Transverse colon (tissue), 4 donors: Measurements from ENCODE around the gene SPATA25. TPM values are rescaled to one million over a fixed set of nuclear protein-coding genes. Genes with fewer than 3 reads are reported as not detected.
A peak's percentile ranks its signal among the peaks of the same experiment; 100 is the strongest.

Experiments used
- DNase-seq: peaks from one replicate; pipeline ENCODE4 v3.0.0-alpha.2; 2019
- H3K27ac ChIP-seq, 4 donors: fragments of 200-600 bp; sonication (generic); 2 replicates each; pipeline ENCODE4 v1.5.1; 2016 to 2018; ENCODE audit warnings: inconsistent platforms in 4 of 4
- H3K27me3 ChIP-seq: fragments of 200-600 bp; sonication (generic); 2 replicates; pipeline ENCODE4 v1.5.1; 2017; ENCODE audit warnings: inconsistent platforms
- H3K36me3 ChIP-seq, 4 donors: fragments of 200-600 bp; sonication (generic); 2 replicates each; pipeline ENCODE4 v1.5.1; 2017 to 2019; ENCODE audit warnings: inconsistent platforms in 4 of 4
- H3K4me1 ChIP-seq, 4 donors: fragments of 200-600 bp; sonication (generic); 2 replicates each; pipeline ENCODE4 v1.5.1; 2017 to 2020; ENCODE audit warnings: inconsistent platforms in 4 of 4
- H3K4me3 ChIP-seq, 4 donors: fragments of 200-600 bp; sonication (generic); 1 replicate in 1 of 4; 2 replicates in 3 of 4; pipeline versions ENCODE4 v1.5.1 to v1.6.1; 2017 to 2019; ENCODE audit warnings: inconsistent platforms in 4 of 4
- H3K9me3 ChIP-seq, 2 donors: fragments of 200-600 bp; sonication (generic); 2 replicates each; pipeline ENCODE4 v1.5.1; 2017 to 2019; ENCODE audit warnings: inconsistent platforms in 2 of 2
- EP300 ChIP-seq: sonication (generic); formaldehyde crosslinking; IDR thresholded peaks from one replicate; pipeline ENCODE4 v1.6.1; 2017; ENCODE audit warnings: antibody characterized with exemption, low read depth
- POLR2A ChIP-seq: fragments of 450-650 bp; IDR thresholded peaks from one replicate; pipeline ENCODE4 v1.6.1; 2016; ENCODE audit warnings: antibody characterized with exemption, mild to moderate bottlenecking, moderate library complexity
- POLR2AphosphoS5 ChIP-seq, 3 donors: sonication (generic); formaldehyde crosslinking; IDR thresholded peaks; one replicate each; pipeline ENCODE4 v1.6.1; 2016; ENCODE audit warnings: antibody characterized with exemption in 3 of 3
- WGBS, 2 donors: methylation state at CpG; one replicate each; pipeline ENCODE4 v1.1.5; 2018; ENCODE audit warnings: low coverage in 1 of 2; 5-methylcytosine and 5-hydroxymethylcytosine counted together
- in situ Hi-C, 4 donors: fragments of 200-750 bp; cut with MboI; loops; one replicate each; pipeline versions ENCODE4 v1.15.0 to v1.15.1; 2017; ENCODE audit warnings: low sequenced_read_pairs in 3 of 4, low pct_ligation_motif_present in 1 of 4, low pct_unique_long_range_greater_than_20kb in 1 of 4
- intact Hi-C: fragments of 100-400 bp; cut with DNase I; formaldehyde crosslinking; loops from one replicate; pipeline ENCODE4 v1.15.1; 2023; ENCODE audit warnings: low total_unique reads
- total RNA-seq, 4 donors: library from RNA; depleted of rRNA; stranded (reverse); fragments of >200 nt; gene quantifications; one replicate each; pipeline ENCODE4 v1.1.0, GENCODE V29; 2016
- TF ChIP-seq, protein P1 (sequence below), 5 experiments: fragments of 200-600 bp in 3 of 5; fragments of 450-650 bp in 2 of 5; sonication (generic) in 3 of 5; IDR thresholded peaks; 1 replicate in 2 of 5; 2 replicates in 3 of 5; pipeline ENCODE4 v1.5.1; 2016 to 2017; ENCODE audit warnings: antibody characterized with exemption in 5 of 5, inconsistent platforms in 3 of 5, mild to moderate bottlenecking in 2 of 5, moderate library complexity in 1 of 5

Gene SPATA25
- total RNA-seq, 4 donors from 2014 or later, result 3.7 to 103 (median 6.0) TPM

DNA sequence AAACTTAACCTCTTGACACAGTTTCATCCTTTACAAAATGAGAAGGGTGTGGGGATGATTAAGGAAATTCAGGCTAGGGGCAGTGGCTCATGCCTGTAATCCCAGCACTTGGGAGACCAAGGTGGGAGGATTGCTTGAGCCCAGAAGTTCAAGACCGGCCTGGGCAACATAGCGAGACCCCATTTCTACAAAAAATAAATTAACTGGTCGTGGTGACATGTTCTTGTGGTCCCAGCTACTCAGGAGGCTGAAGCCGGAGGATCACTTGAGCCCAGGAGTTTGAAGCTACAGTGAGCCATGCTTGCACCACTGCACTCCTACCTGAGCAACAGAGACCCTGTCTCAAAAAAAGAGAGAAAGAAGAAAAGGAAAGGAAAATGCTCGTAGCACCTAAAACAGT is 21.0 kb downstream of the SPATA25 start:
- H3K9me3 ChIP-seq, result no peaks in the 10 kb centered on the region
- H3K36me3 ChIP-seq, result no peaks in the 10 kb centered on the region
- TF ChIP-seq POLR2AphosphoS5 (IDR thresholded peaks at IDR 0.05) (no peak), EP300 (no peak), POLR2A (no peak)
- TF ChIP-seq, protein P1, sequence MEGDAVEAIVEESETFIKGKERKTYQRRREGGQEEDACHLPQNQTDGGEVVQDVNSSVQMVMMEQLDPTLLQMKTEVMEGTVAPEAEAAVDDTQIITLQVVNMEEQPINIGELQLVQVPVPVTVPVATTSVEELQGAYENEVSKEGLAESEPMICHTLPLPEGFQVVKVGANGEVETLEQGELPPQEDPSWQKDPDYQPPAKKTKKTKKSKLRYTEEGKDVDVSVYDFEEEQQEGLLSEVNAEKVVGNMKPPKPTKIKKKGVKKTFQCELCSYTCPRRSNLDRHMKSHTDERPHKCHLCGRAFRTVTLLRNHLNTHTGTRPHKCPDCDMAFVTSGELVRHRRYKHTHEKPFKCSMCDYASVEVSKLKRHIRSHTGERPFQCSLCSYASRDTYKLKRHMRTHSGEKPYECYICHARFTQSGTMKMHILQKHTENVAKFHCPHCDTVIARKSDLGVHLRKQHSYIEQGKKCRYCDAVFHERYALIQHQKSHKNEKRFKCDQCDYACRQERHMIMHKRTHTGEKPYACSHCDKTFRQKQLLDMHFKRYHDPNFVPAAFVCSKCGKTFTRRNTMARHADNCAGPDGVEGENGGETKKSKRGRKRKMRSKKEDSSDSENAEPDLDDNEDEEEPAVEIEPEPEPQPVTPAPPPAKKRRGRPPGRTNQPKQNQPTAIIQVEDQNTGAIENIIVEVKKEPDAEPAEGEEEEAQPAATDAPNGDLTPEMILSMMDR (IDR thresholded peaks at IDR 0.05), result no peak
- 95 to 97% methylated on average over 5 of the region's 5 CpGs for WGBS, 2 donors
- H3K27ac ChIP-seq, result peak overlapping the region; percentile 28 to 61 (median 60)
- no peak for DNase-seq
- intact Hi-C loops (no loop called here), in situ Hi-C loops (no loop called here)
- H3K4me3 ChIP-seq, result no peak overlapping the region
- H3K27me3 ChIP-seq, result no peaks in the 10 kb centered on the region
- H3K4me1 ChIP-seq, result peaks cover 0 to 52% (median 13%) of the 10 kb centered on the region in 4 donors

DNA sequence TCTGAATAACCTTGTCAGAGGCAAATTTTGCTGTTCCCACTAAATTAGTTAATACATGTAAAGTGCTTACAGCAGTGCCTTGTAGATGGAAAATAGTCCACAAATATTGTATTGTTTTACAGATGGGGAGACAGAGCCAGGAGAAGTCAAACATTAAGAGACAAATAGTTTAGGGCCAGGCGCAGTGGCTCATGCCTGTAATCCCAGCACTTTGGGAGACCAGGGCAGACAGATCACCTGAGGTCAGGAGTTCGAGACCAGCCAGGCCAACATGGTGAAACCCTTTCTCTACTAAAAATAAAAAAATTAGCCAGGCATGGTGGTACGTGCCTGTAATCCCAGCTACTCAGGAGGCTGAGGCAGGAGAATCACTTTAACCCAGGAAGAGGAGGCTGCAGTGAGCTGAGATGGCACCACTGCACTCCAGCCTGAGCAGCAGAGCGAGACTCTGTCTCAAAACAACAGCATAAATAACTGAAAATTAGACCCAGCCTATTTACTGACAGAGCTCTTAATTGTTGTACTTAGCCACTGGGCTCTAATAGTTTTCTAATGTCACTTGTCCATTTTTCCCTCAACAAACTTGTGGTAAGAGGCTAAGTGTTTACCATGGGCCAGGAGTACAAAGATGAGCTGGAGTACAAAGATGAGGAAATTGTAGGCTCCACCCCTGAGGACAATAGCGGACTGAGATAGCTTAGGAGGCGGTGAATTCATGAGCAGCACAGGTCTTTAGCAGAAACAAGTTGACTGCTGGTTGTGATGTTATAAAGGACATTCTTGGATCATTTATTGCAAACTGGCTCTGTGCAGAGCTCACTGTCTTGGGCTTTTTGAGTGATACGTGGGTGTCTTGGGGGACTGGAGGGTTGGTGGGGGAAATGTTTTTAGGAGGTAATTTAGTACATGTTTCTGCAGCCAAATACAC is 23.6 kb downstream of the SPATA25 start:
- no peaks in the 10 kb centered on the region for H3K36me3 ChIP-seq
- WGBS, 2 donors, result 84 to 88% methylated on average over 4 to 7 of the region's 7 CpGs

DNA sequence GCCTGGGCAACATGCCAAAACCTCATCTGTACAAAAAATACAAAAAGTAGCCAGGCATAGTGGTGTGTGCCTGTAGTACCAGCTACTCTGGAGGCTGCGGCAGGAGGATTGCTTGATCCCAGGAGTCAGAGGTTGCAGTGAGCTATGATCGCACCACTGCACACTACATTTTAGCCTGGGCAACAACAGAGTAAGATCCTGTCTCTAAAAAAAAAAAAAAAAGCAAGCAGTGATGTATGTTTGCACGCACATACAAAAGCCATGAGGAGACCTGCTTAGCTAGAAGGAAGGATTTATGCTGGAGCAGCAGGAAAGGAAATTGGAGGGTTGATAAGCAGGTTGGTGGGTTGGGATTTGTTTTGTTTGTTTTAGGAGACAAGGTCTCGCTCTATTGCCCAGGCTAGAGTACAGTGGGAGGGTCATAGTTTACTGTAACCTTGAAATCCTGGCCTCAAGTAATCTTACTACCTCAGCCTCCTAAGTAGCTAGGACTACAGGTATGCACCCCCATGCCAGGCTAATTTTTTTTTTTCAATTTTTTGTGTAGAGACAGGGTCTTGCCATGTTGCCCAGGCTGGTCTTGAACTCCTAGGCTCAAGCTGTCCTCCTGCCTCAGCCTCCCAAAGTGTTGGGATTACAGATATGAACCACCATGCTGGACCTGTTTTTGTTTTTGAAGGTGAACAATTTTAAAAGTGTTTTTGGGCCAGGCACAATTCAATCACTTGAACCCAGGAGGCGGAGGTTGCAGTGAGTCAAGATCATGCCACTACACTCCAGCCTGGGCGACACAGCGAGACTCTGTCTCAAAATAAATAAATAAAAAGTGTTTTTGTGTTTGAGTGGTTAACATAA is 26.0 kb downstream of the SPATA25 start:
- no peak for DNase-seq
- intact Hi-C loops (no loop called here), in situ Hi-C loops (no loop called here)
- H3K27ac ChIP-seq, result peak overlapping the region; percentile 52 to 63 (median 58)
- no peak overlapping the region for H3K4me3 ChIP-seq
- no peaks in the 10 kb centered on the region for H3K27me3 ChIP-seq
- peaks cover 0 to 64% (median 30%) of the 10 kb centered on the region in 4 donors for H3K4me1 ChIP-seq
- WGBS, 2 donors, result 69 to 83% methylated on average over 6 to 7 of the region's 7 CpGs
- no peaks in the 10 kb centered on the region for H3K36me3 ChIP-seq
- TF ChIP-seq POLR2A (no peak), POLR2AphosphoS5 (IDR thresholded peaks at IDR 0.05) (no peak), EP300 (no peak)
- TF ChIP-seq, protein P1 (IDR thresholded peaks at IDR 0.05), result no peak
- no peaks in the 10 kb centered on the region for H3K9me3 ChIP-seq

More for the DNA sequence above, 23.6 kb downstream of the SPATA25 start:
- TF ChIP-seq EP300 (no peak), POLR2AphosphoS5 (IDR thresholded peaks at IDR 0.05) (no peak), POLR2A (no peak)
- TF ChIP-seq, protein P1 (IDR thresholded peaks at IDR 0.05), result no peak
- Histone ChIP-seq H3K4me3 (no peak overlapping the region), H3K4me1 (peaks cover 0 to 67% (median 21%) of the 10 kb centered on the region in 4 donors), H3K27ac (peak overlapping the region in 2 of 4 donors; percentile 5 to 53), H3K9me3 (no peaks in the 10 kb centered on the region), H3K27me3 (no peaks in the 10 kb centered on the region)
- DNase-seq, result no peak
- intact Hi-C loops, result no loop called here
- in situ Hi-C loops, result no loop called here
